Stimulated activated naive CD8-positive, alpha-beta T cell treated with anti-CD3 and anti-CD28 coated beads, Interleukin-15, amount 100 ng/mL, for 72 hours (primary cell): ENCODE data around the gene SSRP1.

ENCODE experiments used
- ATAC-seq: fragments of 150-1000 bp; cut with Tn5 transposase; 2 replicates; pipeline ENCODE4 v1.10.0; 2021; ENCODE audit warnings: mild to moderate bottlenecking, moderate library complexity
- DNase-seq, 2 donors: peaks; one replicate each; pipeline ENCODE4 v3.0.0; 2021 to 2022
- H3K27ac Mint-ChIP-seq, 2 donors: one replicate each; pipeline ENCODE4 v1.8.0; 2022; ENCODE audit warnings: mild to moderate bottlenecking in 2 of 2, mixed read lengths in 2 of 2, moderate library complexity in 2 of 2
- H3K27me3 Mint-ChIP-seq: one replicate; pipeline ENCODE4 v1.8.0; 2022; ENCODE audit warnings: mixed read lengths
- H3K4me1 Mint-ChIP-seq: one replicate; pipeline ENCODE4 v1.8.0; 2022; ENCODE audit warnings: mild to moderate bottlenecking, mixed read lengths
- H3K4me3 Mint-ChIP-seq, 2 donors: one replicate each; pipeline ENCODE4 v1.8.0; 2022; ENCODE audit warnings: mild to moderate bottlenecking in 2 of 2, mixed read lengths in 2 of 2, moderate library complexity in 1 of 2
- H3K9me3 Mint-ChIP-seq, 2 donors: one replicate each; pipeline ENCODE4 v1.8.0; 2022; ENCODE audit warnings: mixed read lengths in 2 of 2

SSRP1 gene

GRCh38 chr11:57318178-57318577 lies 17.5 kb downstream of the SSRP1 start:
- ATAC-seq (no peak), DNase-seq (no peak)
- Mint-ChIP-seq H3K27me3 (no peaks in the 10 kb centered on the region), H3K27ac (no peak overlapping the region), H3K4me1 (peaks cover 18% of the 10 kb centered on the region), H3K9me3 (no peaks in the 10 kb centered on the region), H3K4me3 (no peak overlapping the region)

- DNase-seq (no peak), ATAC-seq (no peak)
- no peak overlapping the region for H3K4me3 Mint-ChIP-seq
- no peaks in the 10 kb centered on the region for H3K9me3 Mint-ChIP-seq
- no peaks in the 10 kb centered on the region for H3K27me3 Mint-ChIP-seq
- H3K27ac Mint-ChIP-seq = no peak overlapping the region
- peaks cover 15% of the 10 kb centered on the region for H3K4me1 Mint-ChIP-seq
These were observed 19.7 kb downstream of the SSRP1 start for GRCh38 chr11:57316017-57316416.

DNA sequence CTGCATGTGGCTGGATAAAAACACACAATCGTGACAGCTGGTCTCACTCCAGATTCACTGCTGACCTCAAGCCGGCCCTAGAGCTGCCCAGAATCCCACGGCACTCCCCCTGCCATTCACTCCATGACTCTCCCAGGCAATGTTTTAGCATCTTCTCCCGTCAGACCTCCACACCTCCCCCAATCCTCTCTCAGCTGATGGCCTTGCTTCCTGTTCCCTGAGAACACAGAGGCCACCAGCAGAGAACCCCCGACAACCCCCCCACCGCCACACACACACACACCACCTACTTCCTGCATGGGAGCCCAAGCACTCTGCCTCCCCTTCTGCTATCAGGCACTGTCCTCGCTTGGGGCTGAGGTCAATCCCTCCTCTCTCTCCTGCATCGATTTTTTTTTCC lies 20.2 kb downstream of the SSRP1 start:
- Mint-ChIP-seq H3K27ac (no peak overlapping the region), H3K4me1 (peaks cover 20% of the 10 kb centered on the region), H3K27me3 (no peaks in the 10 kb centered on the region), H3K4me3 (no peak overlapping the region), H3K9me3 (no peaks in the 10 kb centered on the region)
- DNase-seq (no peak), ATAC-seq (no peak)

DNA sequence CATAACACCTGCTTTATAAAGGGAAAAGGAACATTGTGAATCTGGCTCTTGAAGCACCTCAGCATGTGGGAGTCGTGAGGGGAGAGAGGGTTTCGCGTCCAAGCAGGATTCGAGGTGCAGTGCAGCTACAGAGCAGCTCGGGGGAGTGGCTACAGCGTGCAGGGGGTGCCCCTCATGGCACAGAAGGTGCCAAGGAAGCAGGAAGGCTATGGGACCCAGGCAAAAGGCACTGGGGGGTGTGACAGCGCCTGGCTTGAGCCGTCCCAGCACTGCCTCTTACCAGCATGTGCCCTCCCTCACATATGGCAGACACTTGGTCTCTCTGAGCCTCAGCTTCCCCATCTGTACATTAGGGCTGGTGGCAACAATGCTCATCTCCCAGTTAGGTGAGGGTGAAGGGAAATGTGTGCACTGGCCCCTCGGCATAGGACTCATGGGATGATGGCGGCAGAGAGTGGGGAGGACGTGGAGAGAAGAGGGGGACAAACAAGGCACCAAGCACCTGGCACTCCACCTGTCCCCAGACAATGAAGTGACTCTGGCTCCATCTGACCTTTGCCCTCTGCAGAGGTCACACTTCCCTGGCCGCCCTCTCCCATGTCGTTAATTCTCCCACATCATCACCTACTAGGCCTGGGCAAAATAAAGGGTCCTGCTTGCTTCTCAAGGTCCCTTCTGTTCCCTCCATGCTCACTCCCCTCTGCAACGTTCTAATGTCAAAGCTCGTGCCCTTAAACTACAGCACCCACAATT lies 21.3 kb downstream of the SSRP1 start:
- Mint-ChIP-seq H3K4me1 (peaks cover 20% of the 10 kb centered on the region), H3K27ac (no peak overlapping the region), H3K27me3 (no peaks in the 10 kb centered on the region), H3K9me3 (no peaks in the 10 kb centered on the region), H3K4me3 (no peak overlapping the region)
- no peak for ATAC-seq
- no peak for DNase-seq

DNA sequence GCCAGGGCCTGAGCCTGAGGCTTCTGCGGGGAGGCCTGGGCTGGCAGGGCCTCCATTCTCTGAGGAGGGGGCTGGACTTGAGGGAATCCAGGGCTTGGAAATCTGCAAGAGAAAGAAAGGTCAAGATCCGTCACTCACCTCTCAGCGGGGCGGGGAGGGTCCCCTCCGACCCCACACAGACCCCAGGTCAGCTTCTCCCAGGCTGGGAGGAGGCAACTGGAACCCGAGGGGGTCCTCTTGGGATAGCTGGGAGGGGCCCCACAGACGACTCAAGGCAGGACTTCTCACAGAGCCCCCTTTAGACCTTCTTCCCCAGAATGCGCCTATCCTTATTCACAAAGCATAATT lies 21.9 kb downstream of the SSRP1 start:
- H3K4me3 Mint-ChIP-seq = no peak overlapping the region
- H3K9me3 Mint-ChIP-seq = no peaks in the 10 kb centered on the region
- ATAC-seq (no peak), DNase-seq (no peak)
- no peaks in the 10 kb centered on the region for H3K27me3 Mint-ChIP-seq
- peaks cover 20% of the 10 kb centered on the region for H3K4me1 Mint-ChIP-seq
- no peak overlapping the region for H3K27ac Mint-ChIP-seq

GRCh38 chr11:57313071-57313787 lies 22.5 kb downstream of the SSRP1 start:
- no peaks in the 10 kb centered on the region for H3K9me3 Mint-ChIP-seq
- peaks cover 20% of the 10 kb centered on the region for H3K4me1 Mint-ChIP-seq
- ATAC-seq (no peak), DNase-seq (no peak)
- no peaks in the 10 kb centered on the region for H3K27me3 Mint-ChIP-seq
- no peak overlapping the region for H3K4me3 Mint-ChIP-seq
- no peak overlapping the region for H3K27ac Mint-ChIP-seq

DNA sequence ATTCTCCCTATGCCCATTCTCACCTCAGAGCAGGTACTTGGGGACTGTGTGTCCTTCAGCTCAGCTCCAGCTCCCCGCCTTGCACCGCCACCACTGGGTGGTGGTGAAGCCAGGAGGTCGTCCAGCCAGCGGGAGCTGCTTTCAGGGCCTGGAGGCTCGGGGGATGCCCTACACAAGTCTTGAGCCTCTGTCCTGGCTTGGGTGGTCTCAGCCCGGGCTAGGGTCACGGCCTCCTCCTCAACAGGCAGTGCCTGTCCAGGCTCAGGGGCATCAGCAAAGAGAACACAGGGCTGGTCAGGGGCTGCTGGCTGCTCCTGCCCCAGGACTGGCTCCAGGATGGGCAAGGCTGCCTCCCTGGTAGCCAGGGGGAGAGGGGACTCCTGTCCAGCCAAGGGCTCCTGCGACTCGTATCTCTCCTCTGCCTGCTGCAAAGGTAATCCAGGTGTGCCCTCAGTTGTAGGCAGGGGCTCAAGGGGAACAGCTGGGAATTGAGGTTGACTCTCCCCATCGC lies 23.1 kb downstream of the SSRP1 start:
- DNase-seq = no peak
- Mint-ChIP-seq H3K27ac (no peak overlapping the region), H3K4me3 (peak overlapping the region in 1 of 2 donors; percentile 25), H3K4me1 (peaks cover 20% of the 10 kb centered on the region), H3K9me3 (no peaks in the 10 kb centered on the region), H3K27me3 (no peaks in the 10 kb centered on the region)
- no peak for ATAC-seq

- no peaks in the 10 kb centered on the region for H3K27me3 Mint-ChIP-seq
- DNase-seq (peak; percentile 57 to 79), ATAC-seq (peak; percentile 93)
- H3K9me3 Mint-ChIP-seq = no peaks in the 10 kb centered on the region
- H3K4me3 Mint-ChIP-seq = peak overlapping the region; percentile 40 to 66
- H3K27ac Mint-ChIP-seq = no peak overlapping the region
- H3K4me1 Mint-ChIP-seq = peaks cover 20% of the 10 kb centered on the region
These were observed 24.4 kb downstream of the SSRP1 start for GRCh38 chr11:57311109-57311936.

DNA sequence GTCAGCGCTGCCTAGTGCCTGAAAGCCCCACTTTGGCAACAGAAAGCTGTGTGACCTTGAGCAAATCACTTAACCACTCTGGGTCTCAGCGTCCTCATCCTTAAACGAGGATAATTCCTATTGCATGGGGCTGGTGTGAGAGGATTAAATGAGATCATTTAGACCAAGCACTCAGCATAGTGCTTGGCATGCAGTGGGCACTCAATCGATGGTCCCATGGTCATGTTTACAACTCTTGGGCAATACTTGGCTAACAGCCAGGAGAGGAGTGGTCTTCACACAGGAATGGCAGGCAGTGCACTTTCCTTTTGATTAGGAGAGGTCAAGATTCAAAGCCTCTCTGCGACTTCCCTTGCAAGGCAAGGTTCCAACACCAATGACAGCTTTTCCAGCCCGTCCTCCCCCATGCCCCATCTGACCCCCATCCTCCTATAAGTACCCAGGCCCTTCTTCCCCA lies 25.0 kb downstream of the SSRP1 start:
- H3K9me3 Mint-ChIP-seq = no peaks in the 10 kb centered on the region
- DNase-seq (no peak), ATAC-seq (no peak)
- H3K27ac Mint-ChIP-seq = no peak overlapping the region
- peak overlapping the region; percentile 40 to 66 for H3K4me3 Mint-ChIP-seq
- peaks cover 20% of the 10 kb centered on the region for H3K4me1 Mint-ChIP-seq
- no peaks in the 10 kb centered on the region for H3K27me3 Mint-ChIP-seq

- peak overlapping the region in 1 of 2 donors; percentile 43 for H3K27ac Mint-ChIP-seq
- H3K9me3 Mint-ChIP-seq = no peaks in the 10 kb centered on the region
- H3K4me1 Mint-ChIP-seq = peaks cover 20% of the 10 kb centered on the region
- no peaks in the 10 kb centered on the region for H3K27me3 Mint-ChIP-seq
- no peak for ATAC-seq
- H3K4me3 Mint-ChIP-seq = no peak overlapping the region
- no peak for DNase-seq
These were observed 25.6 kb downstream of the SSRP1 start for GRCh38 chr11:57310091-57310490.

DNA sequence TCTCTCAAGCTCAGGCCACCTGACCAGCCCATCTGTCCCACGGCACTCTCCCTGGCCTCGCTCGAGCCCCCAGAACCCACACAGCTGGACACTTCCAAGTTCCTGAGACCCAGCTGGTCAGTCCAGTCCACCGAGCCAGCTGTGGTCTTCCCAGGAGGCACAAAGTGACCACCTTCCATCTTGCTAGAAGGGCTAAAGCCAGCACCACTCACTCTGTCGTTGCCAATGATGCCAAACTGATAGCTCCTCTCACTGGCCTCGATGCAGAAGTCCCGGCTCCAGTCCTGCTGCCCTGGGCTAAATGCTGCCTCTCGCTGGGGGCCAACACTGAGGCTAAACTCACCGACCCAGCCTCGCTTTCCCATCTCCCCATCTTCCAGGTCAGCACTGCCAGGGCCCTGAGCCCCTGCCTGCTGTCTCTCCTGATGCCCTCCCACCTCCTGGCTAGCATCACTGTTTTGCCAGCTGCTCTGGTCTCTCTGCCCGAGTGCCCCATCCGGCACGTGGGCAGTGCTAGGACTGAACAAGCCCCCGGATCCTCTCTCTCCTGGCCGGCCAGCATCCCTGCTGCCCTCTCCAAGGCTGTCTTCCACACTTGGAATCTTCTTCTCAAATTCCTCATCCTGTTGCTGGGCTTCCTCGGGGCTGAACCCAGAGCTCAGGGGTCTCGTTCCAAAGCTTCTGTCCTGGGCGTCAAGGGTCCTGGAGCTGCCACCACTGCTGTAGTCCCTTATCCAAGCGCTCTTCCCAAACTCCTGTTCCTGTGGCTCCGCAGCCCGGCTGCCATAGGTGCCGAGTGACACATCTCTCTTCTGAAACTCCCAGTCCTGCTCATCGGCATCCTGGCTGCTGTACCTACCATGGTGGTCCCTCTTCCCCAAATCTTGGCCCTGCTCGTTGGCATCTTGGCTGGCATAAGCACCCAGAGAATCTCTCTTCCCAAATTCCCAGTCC lies 26.3 kb downstream of the SSRP1 start:
- ATAC-seq (no peak), DNase-seq (no peak)
- Mint-ChIP-seq H3K27ac (peak overlapping the region in 1 of 2 donors; percentile 43), H3K27me3 (no peaks in the 10 kb centered on the region), H3K9me3 (no peaks in the 10 kb centered on the region), H3K4me3 (no peak overlapping the region), H3K4me1 (peaks cover 20% of the 10 kb centered on the region)

- Mint-ChIP-seq H3K4me3 (no peak overlapping the region), H3K9me3 (no peaks in the 10 kb centered on the region), H3K27ac (peak overlapping the region in 1 of 2 donors; percentile 13), H3K27me3 (no peaks in the 10 kb centered on the region), H3K4me1 (peaks cover 26% of the 10 kb centered on the region)
- no peak for ATAC-seq
- no peak for DNase-seq
These were observed 27.1 kb downstream of the SSRP1 start for GRCh38 chr11:57308426-57309060.

DNA sequence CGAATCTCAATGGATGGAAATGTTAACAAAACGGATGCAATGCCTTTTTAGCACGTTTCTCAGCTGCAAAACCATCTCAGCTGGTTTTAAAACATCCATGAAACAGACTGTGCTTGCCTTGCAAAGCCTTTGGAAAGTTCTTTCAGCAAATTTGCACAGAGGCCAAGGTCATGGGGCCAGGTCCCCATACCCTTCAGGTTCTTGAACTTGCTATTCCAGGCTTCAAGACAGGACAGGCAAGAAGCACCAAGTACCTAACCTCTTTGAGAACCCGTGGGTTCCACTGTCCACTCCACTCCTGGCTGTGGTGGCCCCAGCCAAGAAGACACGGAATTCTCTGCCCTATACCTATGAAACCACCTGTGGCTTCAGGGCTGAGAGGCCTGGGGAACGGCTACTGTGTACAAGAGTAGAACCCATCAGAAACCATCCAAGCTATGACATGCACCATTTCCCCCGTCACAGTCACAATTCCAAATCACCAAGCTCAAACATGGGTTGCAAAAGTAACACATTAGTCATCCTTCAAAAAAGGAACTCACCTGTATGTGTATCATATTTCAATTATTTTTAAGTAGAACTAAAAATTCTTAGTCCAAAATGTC lies 27.9 kb downstream of the SSRP1 start:
- ATAC-seq (no peak), DNase-seq (no peak)
- H3K4me3 Mint-ChIP-seq = no peak overlapping the region
- no peak overlapping the region for H3K27ac Mint-ChIP-seq
- no peaks in the 10 kb centered on the region for H3K9me3 Mint-ChIP-seq
- peaks cover 26% of the 10 kb centered on the region for H3K4me1 Mint-ChIP-seq
- no peaks in the 10 kb centered on the region for H3K27me3 Mint-ChIP-seq

GRCh38 chr11:57306940-57307565 lies 28.6 kb downstream of the SSRP1 start:
- no peaks in the 10 kb centered on the region for H3K9me3 Mint-ChIP-seq
- no peaks in the 10 kb centered on the region for H3K27me3 Mint-ChIP-seq
- DNase-seq (no peak), ATAC-seq (no peak)
- H3K4me3 Mint-ChIP-seq = no peak overlapping the region
- H3K27ac Mint-ChIP-seq = no peak overlapping the region
- H3K4me1 Mint-ChIP-seq = peaks cover 20% of the 10 kb centered on the region
